H1 (cell line): ENCODE measurements around the gene TAF5. TPM values are rescaled to one million over a fixed set of nuclear protein-coding genes. Genes with fewer than 3 reads are reported as not detected.

Experiments used
- CTCF ChIA-PET: fragments of 300-600 bp; sonication (Branson Sonifier 250); formaldehyde crosslinking; loops from one replicate; lab custom pipeline; 2021; ENCODE audit not compliant: partially characterized antibody; lab: Charles Lee
- POLR2A ChIA-PET: fragments of 300-600 bp; sonication (Branson Sonifier 250); formaldehyde crosslinking; loops from one replicate; lab custom pipeline; 2021; ENCODE audit warnings: inconsistent platforms; ENCODE audit not compliant: partially characterized antibody; lab: Charles Lee
- DNase-seq, 2 experiments: peaks; one replicate each; pipeline versions ENCODE4 v3.0.0 to v3.0.0-alpha.2; 2010 to 2022; ENCODE audit warnings: low spot score in 2 of 2, low read depth in 1 of 2, mixed read lengths in 1 of 2
- FAIRE-seq: peaks from 2 replicates; lab custom pipeline; 2011; peaks lifted over from hg19 to GRCh38; lab: Jason Lieb, UNC
- H2AFZ ChIP-seq: 2 replicates; pipeline ENCODE4 v1.8.1; 2012; ENCODE audit warnings: low read length, inconsistent platforms
- H2AK5ac ChIP-seq: 2 replicates; pipeline ENCODE4 v1.6.1; 2013; ENCODE audit warnings: low read depth, low read length
- H2BK120ac ChIP-seq: replicated peaks from 2 replicates; pipeline ENCODE3; 2013; ENCODE audit warnings: low read depth, low read length, inconsistent platforms
- H2BK12ac ChIP-seq: 2 replicates; pipeline ENCODE4 v1.6.1; 2013; ENCODE audit warnings: low read depth, low read length
- H2BK15ac ChIP-seq: 2 replicates; pipeline ENCODE4 v1.6.1; 2013; ENCODE audit warnings: low read length
- H2BK20ac ChIP-seq: 2 replicates; pipeline ENCODE4 v1.6.1; 2013; ENCODE audit warnings: low read length
- H2BK5ac ChIP-seq: 2 replicates; pipeline ENCODE4 v1.6.1; 2013; ENCODE audit warnings: low read depth, low read length
- H3K14ac ChIP-seq: 2 replicates; pipeline ENCODE4 v1.6.1; 2013; ENCODE audit warnings: inconsistent platforms; ENCODE audit not compliant: insufficient read length
- H3K18ac ChIP-seq: 2 replicates; pipeline ENCODE4 v1.6.1; 2013; ENCODE audit warnings: low read length; ENCODE audit errors: extremely low read depth
- H3K23ac ChIP-seq: 2 replicates; pipeline ENCODE4 v1.6.1; 2013; ENCODE audit warnings: inconsistent platforms; ENCODE audit not compliant: insufficient read length
- H3K23me2 ChIP-seq: 2 replicates; pipeline ENCODE4 v1.6.1; 2013; ENCODE audit warnings: low read depth, low read length
- H3K27ac ChIP-seq: 2 replicates; pipeline ENCODE4 v1.6.1; 2011; ENCODE audit warnings: low read depth, low read length, inconsistent platforms
- H3K27me3 ChIP-seq, 4 experiments: replicated peaks in 1 of 4; 1 replicate in 1 of 4; 2 replicates in 3 of 4; pipeline versions ENCODE4 v1.6.1 to v1.8.1; 2011 to 2013; ENCODE audit warnings: low read length in 3 of 4, mild to moderate bottlenecking in 3 of 4, inconsistent platforms in 2 of 4, mixed read lengths in 2 of 4, moderate library complexity in 1 of 4; ENCODE audit not compliant: control insufficient read depth in 3 of 4, insufficient read depth in 3 of 4; ENCODE audit errors: extremely low read depth in 1 of 4
- H3K36me3 ChIP-seq, 4 experiments: 2 replicates each; pipeline versions ENCODE4 v1.6.1 to v1.8.1; 2011 to 2013; ENCODE audit warnings: mild to moderate bottlenecking in 4 of 4, low read length in 3 of 4, moderate library complexity in 2 of 4, control low read depth in 1 of 4, inconsistent platforms in 1 of 4; ENCODE audit not compliant: insufficient read depth in 4 of 4, control insufficient read depth in 2 of 4
- H3K4ac ChIP-seq: replicated peaks from 2 replicates; pipeline ENCODE3; 2013; ENCODE audit warnings: low read length, low read depth, mixed read lengths, inconsistent platforms; ENCODE audit not compliant: insufficient read length
- H3K4me1 ChIP-seq, 4 experiments: replicated peaks in 1 of 4; 1 replicate in 1 of 4; 2 replicates in 3 of 4; pipeline versions ENCODE4 v1.6.1 to v1.8.1; 2011 to 2013; ENCODE audit warnings: low read length in 3 of 4, inconsistent platforms in 2 of 4, mixed read lengths in 1 of 4; ENCODE audit not compliant: insufficient read depth in 4 of 4, control insufficient read depth in 3 of 4
- H3K4me2 ChIP-seq, 2 experiments: 2 replicates each; pipeline versions ENCODE4 v1.6.1 to v1.8.1; 2011 to 2013; ENCODE audit warnings: low read depth in 2 of 2, low read length in 2 of 2, control low read depth in 1 of 2, inconsistent platforms in 1 of 2, mild to moderate bottlenecking in 1 of 2; ENCODE audit not compliant: insufficient read depth in 1 of 2
- H3K4me3 ChIP-seq, 4 experiments: fragments of 200-600, 300-600 bp in 1 of 4; sonication (generic), shearing (Covaris generic), sonication (Bioruptor Twin) in 1 of 4; 2 replicates each; pipeline versions ENCODE4 v1.5.1 to v1.8.1; 2011 to 2016; ENCODE audit warnings: low read length in 4 of 4, low read depth in 3 of 4, control low read depth in 2 of 4, inconsistent platforms in 2 of 4, mild to moderate bottlenecking in 2 of 4, mixed read lengths in 1 of 4, moderate library complexity in 1 of 4; ENCODE audit not compliant: insufficient read depth in 2 of 4; ENCODE audit errors: extremely low read depth in 1 of 4
- H3K56ac ChIP-seq: replicated peaks from 2 replicates; pipeline ENCODE3; 2013; ENCODE audit warnings: low read depth, mild to moderate bottlenecking, mixed read lengths, low read length, inconsistent platforms; ENCODE audit not compliant: insufficient read length
- H3K79me1 ChIP-seq: 2 replicates; pipeline ENCODE4 v1.6.1; 2013; ENCODE audit warnings: low read depth, low read length, control low read depth
- H3K79me2 ChIP-seq, 2 experiments: 2 replicates each; pipeline versions ENCODE4 v1.6.1 to v1.8.1; 2012 to 2013; ENCODE audit warnings: low read length in 2 of 2, mild to moderate bottlenecking in 2 of 2, inconsistent platforms in 1 of 2; ENCODE audit not compliant: insufficient read depth in 2 of 2, control insufficient read depth in 1 of 2
- H3K9ac ChIP-seq, 4 experiments: replicated peaks in 1 of 4; 1 replicate in 1 of 4; 2 replicates in 3 of 4; pipeline versions ENCODE4 v1.6.1 to v1.8.1; 2011 to 2013; ENCODE audit warnings: low read depth in 3 of 4, low read length in 3 of 4, control low read depth in 2 of 4, mild to moderate bottlenecking in 2 of 4, moderate library complexity in 2 of 4, inconsistent platforms in 1 of 4; ENCODE audit errors: extremely low read depth in 1 of 4
- H3K9me3 ChIP-seq, 2 experiments: 2 replicates each; pipeline versions ENCODE4 v1.6.1 to v1.8.1; 2012 to 2013; ENCODE audit warnings: mild to moderate bottlenecking in 2 of 2, moderate library complexity in 2 of 2, control low read depth in 1 of 2, inconsistent platforms in 1 of 2, low read depth in 1 of 2, low read length in 1 of 2, mixed read lengths in 1 of 2; ENCODE audit not compliant: insufficient read depth in 2 of 2
- H4K20me1 ChIP-seq, 2 experiments: replicated peaks in 1 of 2; 2 replicates each; pipeline versions ENCODE3 to v1.8.1; 2011 to 2013; ENCODE audit warnings: inconsistent platforms in 2 of 2, low read length in 2 of 2, mild to moderate bottlenecking in 1 of 2; ENCODE audit not compliant: insufficient read depth in 2 of 2, control insufficient read depth in 1 of 2
- H4K5ac ChIP-seq: 2 replicates; pipeline ENCODE4 v1.6.1; 2013; ENCODE audit warnings: low read length, low read depth, mixed read lengths, inconsistent platforms; ENCODE audit not compliant: insufficient read length
- H4K8ac ChIP-seq: 2 replicates; pipeline ENCODE4 v1.8.0; 2013; ENCODE audit warnings: mild to moderate bottlenecking, moderate library complexity, low read length, inconsistent platforms; ENCODE audit not compliant: insufficient read depth; ENCODE audit errors: extremely low read depth
- H4K91ac ChIP-seq: replicated peaks from 2 replicates; pipeline ENCODE3; 2013; ENCODE audit warnings: low read length, mixed read lengths, inconsistent platforms; ENCODE audit not compliant: insufficient read length
- CTBP2 ChIP-seq: IDR thresholded peaks from 2 replicates; pipeline ENCODE4 v1.7.0; 2011; ENCODE audit warnings: borderline replicate concordance, mild to moderate bottlenecking, moderate library complexity, mixed read lengths, low read length; ENCODE audit not compliant: insufficient read depth, insufficient read length
- GABPA ChIP-seq: IDR thresholded peaks from 2 replicates; pipeline ENCODE4 v1.6.1; 2011; ENCODE audit warnings: mild to moderate bottlenecking, low read length, moderate library complexity, borderline replicate concordance; ENCODE audit not compliant: insufficient read depth
- KDM1A ChIP-seq: fragments of 200-600, 300-600 bp; sonication (generic); IDR thresholded peaks from 2 replicates; pipeline ENCODE4 v1.7.1; 2016; ENCODE audit warnings: mild to moderate bottlenecking, low read length, borderline replicate concordance
- POLR2A ChIP-seq, 2 experiments: IDR thresholded peaks; 1 replicate in 1 of 2; 2 replicates in 1 of 2; pipeline ENCODE4 v1.6.1; 2011; ENCODE audit warnings: low read depth in 2 of 2, low read length in 2 of 2, mild to moderate bottlenecking in 2 of 2; ENCODE audit errors: control extremely low read depth in 1 of 2
- SP4 ChIP-seq: IDR thresholded peaks from 2 replicates; pipeline ENCODE4 v1.6.1; 2012; ENCODE audit warnings: low read length, inconsistent platforms
- YY1 ChIP-seq: IDR thresholded peaks from 2 replicates; pipeline ENCODE4 v1.6.1; 2011; ENCODE audit warnings: low read depth, mild to moderate bottlenecking, low read length
- WGBS, 2 experiments: shearing (Covaris generic) in 1 of 2; methylation state at CpG; one replicate each; pipeline versions ENCODE4 v1.1.6 to v1.1.7; 2013 to 2015; ENCODE audit warnings: low lambda C conversion rate in 2 of 2, mixed read lengths in 2 of 2, inconsistent platforms in 1 of 2, low coverage in 1 of 2, missing lambda C conversion rate in 1 of 2; ENCODE audit not compliant: insufficient replicate concordance in 2 of 2, insufficient coverage in 1 of 2, insufficient read length in 1 of 2; ENCODE audit errors: extremely low coverage in 1 of 2, missing lambda C conversion rate in 1 of 2; 5-methylcytosine and 5-hydroxymethylcytosine counted together
- polyA plus RNA-seq, 7 experiments: library from polyadenylated mRNA; depleted of rRNA in 3 of 7; stranded (reverse) in 5 of 7; unstranded in 2 of 7; fragments of >200 nt in 5 of 7; fragments of 200-250 nt in 2 of 7; gene quantifications; 1 replicate in 5 of 7; 2 replicates in 1 of 7; 4 replicates in 1 of 7; pipeline versions ENCODE4 v1.2.1 to v1.2.3, GENCODE V29; 2011 to 2013; ENCODE audit warnings: missing spikeins in 2 of 7, mixed read lengths in 2 of 7
- total RNA-seq: library from RNA; stranded (reverse); fragmentation: NEBNext Ultra II Directional; extraction: Animal tissue kit (Norgen Biotek cat#: 25700); gene quantifications from 2 replicates; pipeline ENCODE4 v1.2.1, GENCODE V29; 2021

TAF5 gene
- total and polyA plus RNA-seq, 2 of the 8 experiments (the other 6 are each of a cell fraction or from before 2014, with no cell fraction given) = 5.8 to 15.6 TPM

DNA sequence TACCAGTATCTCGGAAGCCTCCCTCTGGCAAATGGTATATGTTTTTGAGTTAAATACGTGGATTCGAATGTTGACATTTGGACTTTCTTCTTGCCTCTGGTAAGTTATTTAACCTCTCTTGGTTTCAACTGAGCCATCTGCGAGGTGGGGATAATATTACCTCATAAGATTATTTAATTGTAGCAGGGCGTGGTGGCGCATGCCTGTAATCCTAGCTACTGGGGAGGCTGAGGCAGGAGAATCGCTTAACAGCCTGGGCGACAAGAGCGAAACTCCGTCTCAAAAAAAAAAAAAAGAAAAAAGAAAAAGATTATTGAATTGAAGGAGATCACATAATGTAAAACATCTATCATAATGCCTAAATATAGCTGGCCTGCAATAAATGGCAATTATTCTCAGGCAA lies 396 bp upstream of the TAF5 start:
- no peak overlapping the region; a peak in 1 of 7 replicates for H3K9ac ChIP-seq
- ChIA-PET CTCF (interaction anchor here (1.0 kb wide), 1 partner anchor 170 kb away, joined by 3 read pairs; no protein-coding TSS in a partner anchor), POLR2A (interaction anchor here (0.6 to 3.0 kb wide), 6 partner anchors 9 to 205 kb away, joined by 3 to 14 read pairs (median 4); partner anchors contain the start of gene PCGF6)

More for the DNA sequence above, 396 bp upstream of the TAF5 start:
- no peak for TF ChIP-seq YY1
- TF ChIP-seq KDM1A = no peak
- no peak for TF ChIP-seq CTBP2
- TF ChIP-seq SP4 = no peak
- no peak for TF ChIP-seq GABPA
- no peak for TF ChIP-seq POLR2A (IDR thresholded peaks at IDR 0.05; ENCODE audit: control extremely low read depth in 1 of 2, low read depth in 2 of 2, low read length in 2 of 2)
- H2BK15ac ChIP-seq = no peak overlapping the region
- 78% methylated on average over 9 of the region's 10 CpGs; no CpG with 5 or more reads in 1 of the 2 experiments for WGBS, 2 experiments
- H4K5ac ChIP-seq = no peak overlapping the region
- H3K23me2 ChIP-seq = no peaks in the 10 kb centered on the region
- peak overlapping the region; percentile 60 for H4K91ac ChIP-seq
- H4K8ac ChIP-seq = no peak overlapping the region
- peak overlapping the region; percentile 59 to 63 for H3K4me2 ChIP-seq
- no peak overlapping the region for H2BK20ac ChIP-seq
- no peak overlapping the region for H2AK5ac ChIP-seq
- H3K79me1 ChIP-seq = no peaks in the 10 kb centered on the region
- peaks cover 0 to 8% of the 10 kb centered on the region in 2 experiments; a peak in 1 of 4 replicates for H3K79me2 ChIP-seq
- no peak overlapping the region for H2BK120ac ChIP-seq
- no peak overlapping the region for H3K23ac ChIP-seq
- no peak overlapping the region for H2BK12ac ChIP-seq
- FAIRE-seq (no peak), DNase-seq (no peak)
- H3K4ac ChIP-seq = no peak overlapping the region
- H3K14ac ChIP-seq = no peak overlapping the region
- H3K27ac ChIP-seq = no peak overlapping the region
- H2AFZ ChIP-seq = peak overlapping the region; percentile 68; the same call in 1 of the 2 replicates
- no peak overlapping the region for H3K56ac ChIP-seq
- H3K18ac ChIP-seq = no peak overlapping the region
- no peaks in the 10 kb centered on the region for H3K27me3 ChIP-seq
- H3K4me1 ChIP-seq = no peaks in the 10 kb centered on the region
- peak overlapping the region; percentile 83 to 88 (median 86); a peak in 7 of 8 replicates for H3K4me3 ChIP-seq
- H3K9me3 ChIP-seq = no peaks in the 10 kb centered on the region
- no peaks in the 10 kb centered on the region for H3K36me3 ChIP-seq
- no peaks in the 10 kb centered on the region for H4K20me1 ChIP-seq
- no peak overlapping the region for H2BK5ac ChIP-seq
